ENCODE results near the gene CLEC12A.

The CLEC12A gene

GRCh38 chr12:10031321-10031720 lies 60.1 kb downstream of the CLEC12A start:
- no peaks in the 10 kb centered on the region for H3K9me3 ChIP-seq (ENCODE audit: insufficient read depth, low read length)
- H3K4me2 ChIP-seq (ENCODE audit: low read length) = no peak overlapping the region
- no peaks in the 10 kb centered on the region for H3K36me3 ChIP-seq (replicated peaks; ENCODE audit: low read depth, low read length)
- H3K4me1 ChIP-seq (ENCODE audit: low read length) = no peaks in the 10 kb centered on the region
- peaks cover 26% of the 10 kb centered on the region for H3K27me3 ChIP-seq (ENCODE audit: low read depth, low read length)
- no peaks in the 10 kb centered on the region for H4K20me1 ChIP-seq (ENCODE audit: insufficient read depth, low read length)
- H3K9ac ChIP-seq (ENCODE audit: low read length) = no peak overlapping the region
- TF ChIP-seq EZH2phosphoT487 (IDR thresholded peaks at IDR 0.05; ENCODE audit: low read depth) (no peak), CTCF (IDR thresholded peaks at IDR 0.05; ENCODE audit: low read depth, low read length) (no peak)
- H3K27ac ChIP-seq (ENCODE audit: low read length) = no peak overlapping the region
- H2AFZ ChIP-seq (ENCODE audit: low read depth, low read length) = no peak overlapping the region
- H3K79me2 ChIP-seq (ENCODE audit: low read length) = no peaks in the 10 kb centered on the region
- H3K4me3 ChIP-seq (ENCODE audit: low read length) = no peak overlapping the region

DNA sequence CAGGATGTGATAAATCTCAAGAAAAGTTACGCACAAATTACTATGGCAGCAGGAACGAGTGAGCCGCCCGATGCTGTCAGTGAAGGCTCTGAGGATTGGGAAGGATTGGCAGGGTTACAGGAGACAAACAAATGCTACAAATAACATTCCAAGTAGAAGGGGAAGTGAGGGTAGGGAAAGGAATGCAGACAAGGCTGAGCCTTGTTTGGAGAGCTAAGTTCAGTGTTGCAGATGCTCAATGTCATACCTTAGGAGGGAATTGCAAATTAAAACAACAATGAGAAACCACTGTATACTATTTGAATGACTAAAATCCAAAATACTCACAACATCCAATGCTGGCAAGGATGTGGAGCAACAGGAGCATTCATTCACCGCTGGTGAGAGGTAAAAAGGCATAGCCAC lies 60.6 kb downstream of the CLEC12A start:
- no peaks in the 10 kb centered on the region for H4K20me1 ChIP-seq (ENCODE audit: insufficient read depth, low read length)
- no peaks in the 10 kb centered on the region for H3K79me2 ChIP-seq (ENCODE audit: low read length)
- no peak overlapping the region for H3K9ac ChIP-seq (ENCODE audit: low read length)
- no peaks in the 10 kb centered on the region for H3K4me1 ChIP-seq (ENCODE audit: low read length)
- no peak overlapping the region for H3K4me3 ChIP-seq (ENCODE audit: low read length)
- H3K27ac ChIP-seq (ENCODE audit: low read length) = no peak overlapping the region
- no peaks in the 10 kb centered on the region for H3K36me3 ChIP-seq (replicated peaks; ENCODE audit: low read depth, low read length)
- no peaks in the 10 kb centered on the region for H3K9me3 ChIP-seq (ENCODE audit: insufficient read depth, low read length)
- TF ChIP-seq CTCF (IDR thresholded peaks at IDR 0.05; ENCODE audit: low read depth, low read length) = no peak
- no peak for TF ChIP-seq EZH2phosphoT487 (IDR thresholded peaks at IDR 0.05; ENCODE audit: low read depth)
- no peak overlapping the region for H3K4me2 ChIP-seq (ENCODE audit: low read length)
- no peak overlapping the region for H2AFZ ChIP-seq (ENCODE audit: low read depth, low read length)
- peaks cover 30% of the 10 kb centered on the region for H3K27me3 ChIP-seq (ENCODE audit: low read depth, low read length)

- Histone ChIP-seq H3K4me1 (ENCODE audit: low read length) (no peaks in the 10 kb centered on the region), H3K4me2 (ENCODE audit: low read length) (no peak overlapping the region), H2AFZ (ENCODE audit: low read depth, low read length) (no peak overlapping the region), H3K27me3 (ENCODE audit: low read depth, low read length) (peaks cover 30% of the 10 kb centered on the region), H3K79me2 (ENCODE audit: low read length) (no peaks in the 10 kb centered on the region), H4K20me1 (ENCODE audit: insufficient read depth, low read length) (no peaks in the 10 kb centered on the region), H3K27ac (ENCODE audit: low read length) (no peak overlapping the region), H3K36me3 (replicated peaks; ENCODE audit: low read depth, low read length) (no peaks in the 10 kb centered on the region), H3K4me3 (ENCODE audit: low read length) (no peak overlapping the region), H3K9me3 (ENCODE audit: insufficient read depth, low read length) (no peaks in the 10 kb centered on the region), H3K9ac (ENCODE audit: low read length) (no peak overlapping the region)
- TF ChIP-seq CTCF (IDR thresholded peaks at IDR 0.05; ENCODE audit: low read depth, low read length) (peak; percentile 77), EZH2phosphoT487 (IDR thresholded peaks at IDR 0.05; ENCODE audit: low read depth) (no peak)
Measured at GRCh38 chr12:10033783-10034545, 62.8 kb downstream of the CLEC12A start.
